22Rv1 (cell line): ENCODE measurements around the gene TAF1D.

Source experiments
- ZFX ChIP-seq: fragments of 450-650 bp; IDR thresholded peaks from 2 replicates; pipeline ENCODE4 v1.6.1; 2017; ENCODE audit warnings: antibody characterized with exemption, borderline replicate concordance
- TF ChIP-seq, protein P1 (sequence below): fragments of 450-650 bp; IDR thresholded peaks from 2 replicates; pipeline ENCODE4 v1.5.1; 2017; ENCODE audit warnings: mild to moderate bottlenecking

DNA sequence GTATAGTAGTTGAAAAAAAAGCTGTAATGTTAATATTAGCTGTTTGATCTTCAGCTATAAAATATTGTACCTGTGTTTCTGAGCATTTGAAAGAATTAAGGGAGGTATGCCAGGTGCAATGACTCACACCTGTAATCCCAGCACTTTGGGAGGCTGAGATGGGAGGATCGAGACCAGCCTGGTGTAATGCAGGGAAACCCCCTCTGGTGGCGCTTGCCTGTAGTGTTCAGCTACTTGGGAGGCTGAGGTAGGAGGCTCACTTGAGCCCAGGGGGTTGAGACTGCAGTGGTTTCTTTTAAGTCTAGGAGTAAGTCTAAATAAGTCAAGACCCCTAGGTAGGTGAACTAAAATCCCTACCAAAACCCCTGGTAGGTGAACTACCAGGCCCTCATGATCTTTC, 37.1 kb downstream of the TAF1D start:
- TF ChIP-seq, protein P1, sequence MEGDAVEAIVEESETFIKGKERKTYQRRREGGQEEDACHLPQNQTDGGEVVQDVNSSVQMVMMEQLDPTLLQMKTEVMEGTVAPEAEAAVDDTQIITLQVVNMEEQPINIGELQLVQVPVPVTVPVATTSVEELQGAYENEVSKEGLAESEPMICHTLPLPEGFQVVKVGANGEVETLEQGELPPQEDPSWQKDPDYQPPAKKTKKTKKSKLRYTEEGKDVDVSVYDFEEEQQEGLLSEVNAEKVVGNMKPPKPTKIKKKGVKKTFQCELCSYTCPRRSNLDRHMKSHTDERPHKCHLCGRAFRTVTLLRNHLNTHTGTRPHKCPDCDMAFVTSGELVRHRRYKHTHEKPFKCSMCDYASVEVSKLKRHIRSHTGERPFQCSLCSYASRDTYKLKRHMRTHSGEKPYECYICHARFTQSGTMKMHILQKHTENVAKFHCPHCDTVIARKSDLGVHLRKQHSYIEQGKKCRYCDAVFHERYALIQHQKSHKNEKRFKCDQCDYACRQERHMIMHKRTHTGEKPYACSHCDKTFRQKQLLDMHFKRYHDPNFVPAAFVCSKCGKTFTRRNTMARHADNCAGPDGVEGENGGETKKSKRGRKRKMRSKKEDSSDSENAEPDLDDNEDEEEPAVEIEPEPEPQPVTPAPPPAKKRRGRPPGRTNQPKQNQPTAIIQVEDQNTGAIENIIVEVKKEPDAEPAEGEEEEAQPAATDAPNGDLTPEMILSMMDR = peak; percentile 24; the same call in 1 of the 2 replicates
- TF ChIP-seq ZFX = no peak
